OCI-LY3 (cell line): Measurements from ENCODE around the gene TANK.

ENCODE experiments used
- H2AFZ ChIP-seq: fragments of 200-600, 300-600 bp; shearing (Covaris generic); 2 replicates; pipeline ENCODE4 v1.6.0; 2014; ENCODE audit warnings: antibody characterized with exemption, low read depth, low read length
- H3K27ac ChIP-seq: fragments of 200-600, 300-600 bp; sonication (generic); 2 replicates; pipeline ENCODE4 v1.5.1; 2014; ENCODE audit warnings: mild to moderate bottlenecking, low read length, moderate library complexity, mixed read lengths
- H3K27me3 ChIP-seq: fragments of 200-600, 300-600 bp; sonication (generic); 2 replicates; pipeline ENCODE4 v1.6.1; 2014; ENCODE audit warnings: low read depth, low read length, mixed read lengths
- H3K36me3 ChIP-seq: fragments of 200-600, 300-600 bp; sonication (generic); replicated peaks from 2 replicates; pipeline ENCODE3; 2014; ENCODE audit warnings: low read depth, low read length, mixed read lengths
- H3K4me1 ChIP-seq: fragments of 300-600, 200-600 bp; sonication (generic); 2 replicates; pipeline ENCODE4 v1.6.1; 2014; ENCODE audit warnings: low read length, mixed read lengths
- H3K4me2 ChIP-seq: fragments of 200-600, 300-600 bp; sonication (generic); 2 replicates; pipeline ENCODE4 v1.6.1; 2014; ENCODE audit warnings: low read length, mixed read lengths
- H3K4me3 ChIP-seq: fragments of 300-600, 200-600 bp; sonication (generic); 2 replicates; pipeline ENCODE4 v1.5.1; 2014; ENCODE audit warnings: antibody characterized with exemption, mild to moderate bottlenecking, low read length, moderate library complexity
- H3K79me2 ChIP-seq: fragments of 300-600, 200-600 bp; shearing (Covaris generic); 2 replicates; pipeline ENCODE4 v1.6.1; 2014; ENCODE audit warnings: mild to moderate bottlenecking, low read length, mixed read lengths
- H3K9ac ChIP-seq: fragments of 300-600, 200-600 bp; shearing (Covaris generic); 2 replicates; pipeline ENCODE4 v1.6.0; 2014; ENCODE audit warnings: mild to moderate bottlenecking, low read length, moderate library complexity
- H3K9me3 ChIP-seq: fragments of 200-600, 300-600 bp; shearing (Covaris generic); 2 replicates; pipeline ENCODE4 v1.6.1; 2014; ENCODE audit warnings: low read length, mixed read lengths; ENCODE audit not compliant: insufficient read depth
- H4K20me1 ChIP-seq: fragments of 200-600, 300-600 bp; sonication (generic); 2 replicates; pipeline ENCODE4 v1.6.1; 2016; ENCODE audit warnings: low read length, mixed read lengths; ENCODE audit not compliant: insufficient read depth
- CTCF ChIP-seq: fragments of 200-600, 300-600 bp; sonication (generic); IDR thresholded peaks from 2 replicates; pipeline ENCODE4 v1.5.1; 2014; ENCODE audit warnings: antibody characterized with exemption, low read length, low read depth
- EZH2phosphoT487 ChIP-seq: fragments of 200-600 bp; shearing (Covaris generic); IDR thresholded peaks from 2 replicates; pipeline ENCODE4 v1.6.1; 2018; ENCODE audit warnings: antibody characterized with exemption, mixed run types, low read depth

The TANK gene

GRCh38 chr2:161136696-161137324 is 23.4 kb upstream of the TANK start:
- peak overlapping the region; percentile 94 for H3K4me3 ChIP-seq
- H3K4me2 ChIP-seq, result peak overlapping the region; percentile 89
- H3K27ac ChIP-seq, result peak overlapping the region; percentile 98
- H2AFZ ChIP-seq, result peak overlapping the region; percentile 68
- H3K4me1 ChIP-seq, result peaks cover 49% of the 10 kb centered on the region
- peaks cover 26% of the 10 kb centered on the region for H4K20me1 ChIP-seq
- peak overlapping the region; percentile 90 for H3K9ac ChIP-seq
- H3K27me3 ChIP-seq, result no peaks in the 10 kb centered on the region
- TF ChIP-seq EZH2phosphoT487, result no peak
- TF ChIP-seq CTCF, result no peak
- H3K9me3 ChIP-seq, result no peaks in the 10 kb centered on the region
- peaks cover 56% of the 10 kb centered on the region for H3K79me2 ChIP-seq
- peaks cover 14% of the 10 kb centered on the region for H3K36me3 ChIP-seq

DNA sequence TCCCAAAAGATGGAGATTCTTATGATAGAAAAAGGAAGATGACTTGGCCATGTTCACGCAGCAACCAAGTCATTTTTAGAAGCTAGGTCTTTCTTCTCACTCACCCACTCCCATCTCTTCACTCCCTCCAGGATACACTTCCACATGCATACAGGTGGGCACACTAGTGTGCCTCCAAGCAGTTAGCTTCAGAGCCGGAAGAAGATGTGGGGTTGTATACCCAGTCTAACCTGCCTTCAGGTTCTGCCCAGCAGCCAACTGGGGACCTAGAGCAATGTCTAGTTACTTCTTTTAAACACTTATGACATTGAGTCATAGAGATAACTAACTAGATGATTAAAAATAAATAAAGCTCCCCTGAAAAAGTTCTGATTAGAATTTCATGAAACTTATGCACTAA is 21.8 kb upstream of the TANK start:
- H3K27ac ChIP-seq, result peak overlapping the region; percentile 98

GRCh38 chr2:161139098-161139987 is 20.9 kb upstream of the TANK start:
- peaks cover 14% of the 10 kb centered on the region for H3K36me3 ChIP-seq
- H3K4me1 ChIP-seq, result peaks cover 46% of the 10 kb centered on the region
- TF ChIP-seq EZH2phosphoT487 (no peak), CTCF (no peak)
- peaks cover 82% of the 10 kb centered on the region for H3K79me2 ChIP-seq
- H4K20me1 ChIP-seq, result peaks cover 48% of the 10 kb centered on the region
- H3K4me2 ChIP-seq, result peak overlapping the region; percentile 89
- peak overlapping the region; percentile 98 for H3K27ac ChIP-seq
- no peaks in the 10 kb centered on the region for H3K27me3 ChIP-seq
- no peak overlapping the region for H2AFZ ChIP-seq
- H3K9ac ChIP-seq, result peak overlapping the region; percentile 90
- no peaks in the 10 kb centered on the region for H3K9me3 ChIP-seq
- H3K4me3 ChIP-seq, result peak overlapping the region; percentile 94

More for the DNA sequence above, 21.8 kb upstream of the TANK start:
- no peaks in the 10 kb centered on the region for H3K9me3 ChIP-seq
- H3K4me3 ChIP-seq, result peak overlapping the region; percentile 94
- H3K4me1 ChIP-seq, result peaks cover 49% of the 10 kb centered on the region
- H3K4me2 ChIP-seq, result peak overlapping the region; percentile 89
- H3K9ac ChIP-seq, result peak overlapping the region; percentile 90
- no peak for TF ChIP-seq EZH2phosphoT487
- TF ChIP-seq CTCF, result no peak
- H3K27me3 ChIP-seq, result no peaks in the 10 kb centered on the region
- peaks cover 72% of the 10 kb centered on the region for H3K79me2 ChIP-seq
- H4K20me1 ChIP-seq, result peaks cover 42% of the 10 kb centered on the region
- H3K36me3 ChIP-seq, result peaks cover 14% of the 10 kb centered on the region
- H2AFZ ChIP-seq, result no peak overlapping the region

DNA sequence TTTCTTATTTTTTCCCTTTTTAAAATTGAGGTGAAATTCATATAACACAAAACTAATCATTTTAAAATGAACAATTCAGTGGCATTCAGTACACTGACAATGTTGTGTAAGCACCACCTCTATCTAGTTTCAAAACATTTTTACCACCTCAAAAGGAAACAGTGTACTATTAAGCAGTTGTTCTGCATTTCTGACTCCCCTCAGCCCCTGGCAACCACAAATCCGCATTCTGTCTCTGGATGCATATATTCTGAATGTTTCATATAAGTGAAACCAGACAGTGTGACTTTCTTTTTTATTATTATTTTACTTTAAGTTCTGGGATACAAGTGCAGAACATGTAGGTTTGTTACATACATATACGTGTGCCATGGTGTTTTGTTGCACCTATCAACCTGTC is 19.2 kb upstream of the TANK start:
- Histone ChIP-seq H3K4me2 (peak overlapping the region; percentile 89), H4K20me1 (peaks cover 60% of the 10 kb centered on the region), H3K4me1 (peaks cover 31% of the 10 kb centered on the region), H3K79me2 (peaks cover 96% of the 10 kb centered on the region), H3K36me3 (peaks cover 14% of the 10 kb centered on the region), H3K4me3 (peak overlapping the region; percentile 94), H3K27ac (no peak overlapping the region), H3K9me3 (no peaks in the 10 kb centered on the region), H3K27me3 (no peaks in the 10 kb centered on the region), H2AFZ (no peak overlapping the region), H3K9ac (no peak overlapping the region)
- TF ChIP-seq CTCF (no peak), EZH2phosphoT487 (no peak)
